ENCODE results near the gene ACP5.
A peak's percentile ranks its signal among the peaks of the same experiment; 100 is the strongest.

Gene ACP5

DNA sequence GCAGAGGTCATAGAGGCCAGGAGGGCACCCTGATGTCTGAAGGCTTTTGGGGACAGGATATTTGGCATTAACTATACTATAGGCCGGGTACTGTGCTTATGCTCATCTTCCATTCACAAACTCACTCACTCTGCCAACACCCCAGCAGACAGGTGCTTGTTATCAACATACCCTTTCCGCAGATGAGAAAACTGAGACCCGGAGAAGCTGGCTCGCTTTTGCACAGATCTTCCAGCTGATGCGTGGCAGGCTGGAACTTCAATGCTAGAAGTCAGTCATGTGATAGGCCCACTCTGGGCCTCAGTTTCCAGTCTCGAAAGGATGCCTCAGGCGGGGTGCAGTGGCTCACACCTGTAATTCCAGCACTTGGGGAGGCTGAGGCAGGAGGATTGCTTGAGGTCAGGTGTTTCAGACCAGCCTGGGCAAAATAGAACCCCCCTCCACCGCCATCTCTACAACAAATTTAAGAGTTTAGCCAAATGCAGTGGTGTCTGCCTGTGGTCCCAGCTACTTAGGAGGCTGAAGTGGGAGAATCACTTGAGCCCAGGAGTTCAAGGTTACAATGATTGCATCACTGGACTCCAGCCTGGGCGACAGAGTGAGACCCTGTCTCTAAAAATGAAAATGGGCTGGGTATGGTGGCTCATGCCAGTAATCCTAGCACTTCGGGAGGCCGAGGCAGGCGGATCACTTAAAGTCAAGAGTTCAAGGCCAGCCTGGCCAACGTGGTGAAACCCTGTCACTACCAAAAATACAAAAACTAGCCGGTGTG lies 29.3 kb downstream of the ACP5 start:
- ATAC-seq (ENCODE audit: low read depth) (no peak), DNase-seq (ENCODE audit: low spot score in 2 of 2) (no peak)
- Mint-ChIP-seq H3K36me3 (peaks cover 3% of the 10 kb centered on the region), H3K9me3 (no peaks in the 10 kb centered on the region), H3K4me3 (no peak overlapping the region), H3K4me1 (peaks cover 13% of the 10 kb centered on the region), H3K27me3 (no peaks in the 10 kb centered on the region), H3K27ac (no peak overlapping the region)

GRCh38 chr19:11541238-11541637 lies 36.2 kb downstream of the ACP5 start:
- ATAC-seq (ENCODE audit: low read depth) (peak; percentile 44), DNase-seq (ENCODE audit: low spot score in 2 of 2) (no peak)
- Mint-ChIP-seq H3K4me1 (peaks cover 12% of the 10 kb centered on the region), H3K36me3 (no peaks in the 10 kb centered on the region), H3K27me3 (peaks cover 7% of the 10 kb centered on the region), H3K4me3 (no peak overlapping the region), H3K9me3 (no peaks in the 10 kb centered on the region), H3K27ac (no peak overlapping the region)

GRCh38 chr19:11540645-11541044 lies 36.8 kb downstream of the ACP5 start:
- Mint-ChIP-seq H3K4me3 (no peak overlapping the region), H3K27ac (no peak overlapping the region)

GRCh38 chr19:11539495-11540365 lies 37.7 kb downstream of the ACP5 start:
- ATAC-seq (ENCODE audit: low read depth): no peak
- no peak overlapping the region for H3K4me3 Mint-ChIP-seq
- no peaks in the 10 kb centered on the region for H3K36me3 Mint-ChIP-seq
- no peak for DNase-seq (ENCODE audit: low spot score in 2 of 2)
- peaks cover 18% of the 10 kb centered on the region for H3K4me1 Mint-ChIP-seq
- H3K27me3 Mint-ChIP-seq: peaks cover 7% of the 10 kb centered on the region
- H3K9me3 Mint-ChIP-seq: no peaks in the 10 kb centered on the region
- no peak overlapping the region for H3K27ac Mint-ChIP-seq

More at GRCh38 chr19:11540645-11541044, 36.8 kb downstream of the ACP5 start:
- ATAC-seq (ENCODE audit: low read depth) (no peak), DNase-seq (ENCODE audit: low spot score in 2 of 2) (no peak)
- Mint-ChIP-seq H3K27me3 (peaks cover 7% of the 10 kb centered on the region), H3K36me3 (no peaks in the 10 kb centered on the region), H3K9me3 (no peaks in the 10 kb centered on the region), H3K4me1 (peaks cover 13% of the 10 kb centered on the region)

DNA sequence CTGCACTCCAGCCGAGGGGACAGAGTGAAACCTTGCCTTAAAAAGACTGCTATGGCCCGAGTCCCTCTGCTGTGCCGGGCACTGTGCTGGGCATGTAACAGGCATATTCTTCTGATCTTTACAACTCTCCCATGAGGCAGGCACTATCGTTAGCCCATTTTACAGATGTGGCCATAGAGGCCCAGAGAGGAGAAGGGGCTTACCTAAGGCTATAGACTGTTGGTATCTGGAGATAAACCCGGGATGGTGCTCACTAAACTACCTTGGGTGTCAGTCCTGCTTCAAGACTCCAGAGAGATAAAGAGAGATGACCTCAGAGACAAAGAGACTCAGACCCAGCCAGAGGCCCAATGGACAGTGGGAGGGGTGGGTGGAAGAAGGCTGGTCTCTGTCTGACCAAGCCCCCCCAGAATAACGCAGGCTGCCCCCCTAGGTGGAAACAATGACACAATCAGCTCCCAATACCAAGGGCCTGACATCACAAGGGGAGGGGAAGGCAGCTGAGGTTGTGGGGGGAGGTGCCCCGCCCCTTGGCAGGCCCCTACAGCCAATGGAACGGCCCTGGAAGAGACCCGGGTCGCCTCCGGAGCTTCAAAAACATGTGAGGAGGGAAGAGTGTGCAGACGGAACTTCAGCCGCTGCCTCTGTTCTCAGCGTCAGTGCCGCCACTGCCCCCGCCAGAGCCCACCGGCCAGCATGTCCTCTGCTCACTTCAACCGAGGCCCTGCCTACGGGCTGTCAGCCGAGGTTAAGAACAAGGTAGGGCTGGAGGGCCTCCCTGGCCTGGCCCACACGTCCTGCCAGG lies 39.0 kb downstream of the ACP5 start, which contains the start of gene CNN1:
Gene CNN1, plus strand, starts transcription at position 620 of the 805 bp plus-strand sequence. Its CDS starts 77 bp downstream, at position 697.
- Mint-ChIP-seq H3K27ac (no peak within 1 kb of the TSS), H3K4me3 (peak within 1 kb of the TSS; percentile 14), H3K4me1 (peaks cover 23% of the 10 kb centered on the region), H3K9me3 (no peaks in the 10 kb centered on the region), H3K27me3 (peaks cover 7% of the 10 kb centered on the region), H3K36me3 (no peaks in the 10 kb centered on the region)
- ATAC-seq (ENCODE audit: low read depth) (no peak), DNase-seq (ENCODE audit: low spot score in 2 of 2) (no peak)

GRCh38 chr19:11535792-11536595 lies 41.5 kb downstream of the ACP5 start:
- H3K27me3 Mint-ChIP-seq: peaks cover 7% of the 10 kb centered on the region
- no peaks in the 10 kb centered on the region for H3K36me3 Mint-ChIP-seq
- ATAC-seq (ENCODE audit: low read depth) (peak; percentile 93), DNase-seq (ENCODE audit: low spot score in 2 of 2) (peak; percentile 87 to 93)
- H3K4me3 Mint-ChIP-seq: peak overlapping the region; percentile 78
- peak overlapping the region; percentile 88 for H3K27ac Mint-ChIP-seq
- peaks cover 23% of the 10 kb centered on the region for H3K4me1 Mint-ChIP-seq
- H3K9me3 Mint-ChIP-seq: no peaks in the 10 kb centered on the region

- peaks cover 18% of the 10 kb centered on the region for H3K4me1 Mint-ChIP-seq
- H3K27me3 Mint-ChIP-seq: peaks cover 7% of the 10 kb centered on the region
- ATAC-seq (ENCODE audit: low read depth) (no peak), DNase-seq (ENCODE audit: low spot score in 2 of 2) (no peak)
- no peaks in the 10 kb centered on the region for H3K9me3 Mint-ChIP-seq
- H3K4me3 Mint-ChIP-seq: peak overlapping the region; percentile 47
- no peaks in the 10 kb centered on the region for H3K36me3 Mint-ChIP-seq
- peak overlapping the region; percentile 4 for H3K27ac Mint-ChIP-seq
These were observed 42.5 kb downstream of the ACP5 start for GRCh38 chr19:11534948-11535347.

GRCh38 chr19:11534538-11534937 lies 42.9 kb downstream of the ACP5 start:
- Mint-ChIP-seq H3K4me1 (peaks cover 18% of the 10 kb centered on the region), H3K4me3 (peak overlapping the region; percentile 47), H3K27ac (peak overlapping the region; percentile 4), H3K36me3 (no peaks in the 10 kb centered on the region), H3K27me3 (peaks cover 7% of the 10 kb centered on the region), H3K9me3 (no peaks in the 10 kb centered on the region)
- DNase-seq (ENCODE audit: low spot score in 2 of 2) (no peak), ATAC-seq (ENCODE audit: low read depth) (no peak)

- Mint-ChIP-seq H3K36me3 (peaks cover 4% of the 10 kb centered on the region), H3K4me3 (no peak overlapping the region), H3K27me3 (no peaks in the 10 kb centered on the region), H3K9me3 (no peaks in the 10 kb centered on the region), H3K27ac (no peak overlapping the region), H3K4me1 (peaks cover 21% of the 10 kb centered on the region)
- no peak for ATAC-seq (ENCODE audit: low read depth)
- no peak for DNase-seq (ENCODE audit: low spot score in 2 of 2)
These were observed 47.0 kb downstream of the ACP5 start for GRCh38 chr19:11530432-11530831.

DNA sequence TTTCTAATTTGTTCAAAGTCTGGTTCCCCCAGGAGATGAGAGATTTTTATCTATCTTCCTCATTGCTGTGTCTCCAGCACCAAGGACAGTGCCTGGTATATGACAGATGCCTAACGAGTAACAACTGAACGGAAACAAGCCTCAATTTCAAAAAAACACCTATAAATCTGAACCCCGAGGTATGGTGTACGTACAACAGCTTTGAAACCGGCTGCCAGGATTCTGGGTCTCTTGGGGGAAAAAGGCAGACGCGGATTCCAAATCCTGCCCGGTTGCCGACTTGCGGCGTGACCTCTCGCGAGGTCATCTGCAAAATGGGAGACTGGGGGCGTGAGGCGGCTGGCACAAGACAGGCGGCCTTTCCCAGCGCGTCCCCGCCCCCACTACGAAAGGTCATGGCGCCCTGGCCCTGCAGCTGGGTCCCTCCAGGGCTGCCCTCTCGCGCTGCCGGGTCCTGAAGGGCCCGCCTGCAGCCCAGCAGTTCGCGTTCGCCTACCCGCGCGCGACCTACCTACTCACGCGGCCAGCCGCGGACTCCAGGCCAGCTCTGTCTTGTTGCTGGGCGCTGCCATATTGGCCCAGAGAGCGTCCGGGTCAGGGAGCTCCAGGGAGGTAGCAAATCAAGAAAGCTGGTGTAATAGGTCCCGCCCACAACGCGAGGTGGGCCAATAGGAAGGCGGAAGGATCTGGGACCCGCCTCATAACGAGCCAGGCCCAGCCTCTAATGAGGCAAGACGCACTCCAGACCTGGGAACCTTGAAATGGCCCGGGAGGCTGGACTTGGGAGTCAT lies 48.7 kb downstream of the ACP5 start, which contains the start of gene ECSIT:
Gene ECSIT, minus strand, starts transcription at position 584 of the 791 bp plus-strand sequence. CDS start 9,964 bp downstream, outside the sequence.
- H3K9me3 Mint-ChIP-seq: no peaks in the 10 kb centered on the region

More for the DNA sequence above, 48.7 kb downstream of the ACP5 start, which contains the start of gene ECSIT:
- ATAC-seq (ENCODE audit: low read depth): peak; percentile 98
- Mint-ChIP-seq H3K4me3 (peak within 1 kb of the TSS; percentile 98), H3K36me3 (peaks cover 5% of the 10 kb centered on the region), H3K27ac (peak within 1 kb of the TSS; percentile 95), H3K27me3 (no peaks in the 10 kb centered on the region), H3K4me1 (peaks cover 13% of the 10 kb centered on the region)
- DNase-seq (ENCODE audit: low spot score in 2 of 2): peak; percentile 86 to 89

All from memory B cell (primary cell).